ENCODE results near the gene DNAJC16. TPM values are rescaled to one million over a fixed set of nuclear protein-coding genes. Genes with fewer than 3 reads are reported as not detected.

Gene DNAJC16
- total RNA-seq, 1 donor from 2014 or later: 16.3 TPM

DNA sequence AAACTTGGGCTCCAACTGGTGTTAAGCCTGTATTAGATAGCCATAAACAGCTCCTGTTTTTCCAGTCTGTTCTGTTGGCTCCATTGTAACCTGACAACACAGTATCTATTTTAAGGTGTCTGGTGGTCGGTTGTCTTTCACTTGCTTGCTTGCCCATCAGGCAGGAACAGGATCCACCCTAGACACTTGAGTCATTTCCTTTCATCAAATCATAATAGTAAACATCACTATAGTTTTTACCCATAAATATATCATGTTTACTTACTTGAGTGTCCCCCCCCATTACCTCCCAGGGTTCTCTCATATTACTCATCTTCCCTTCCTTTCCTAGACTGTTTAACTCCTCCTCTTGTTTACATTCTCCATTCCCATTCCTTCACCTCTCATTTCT, 93.5 kb downstream of the DNAJC16 start:
- no peaks in the 10 kb centered on the region for H3K27me3 Mint-ChIP-seq
- peaks cover 21% of the 10 kb centered on the region for H3K36me3 Mint-ChIP-seq (ENCODE audit: low read depth)
- peaks cover 45% of the 10 kb centered on the region for H3K4me1 Mint-ChIP-seq
- no peak overlapping the region for H3K27ac Mint-ChIP-seq
- no peaks in the 10 kb centered on the region for H3K9me3 Mint-ChIP-seq
- no peak for DNase-seq
- intact Hi-C loops (cut with micrococcal nuclease): no loop called here
- peak overlapping the region; percentile 27 for H3K4me3 Mint-ChIP-seq

DNA sequence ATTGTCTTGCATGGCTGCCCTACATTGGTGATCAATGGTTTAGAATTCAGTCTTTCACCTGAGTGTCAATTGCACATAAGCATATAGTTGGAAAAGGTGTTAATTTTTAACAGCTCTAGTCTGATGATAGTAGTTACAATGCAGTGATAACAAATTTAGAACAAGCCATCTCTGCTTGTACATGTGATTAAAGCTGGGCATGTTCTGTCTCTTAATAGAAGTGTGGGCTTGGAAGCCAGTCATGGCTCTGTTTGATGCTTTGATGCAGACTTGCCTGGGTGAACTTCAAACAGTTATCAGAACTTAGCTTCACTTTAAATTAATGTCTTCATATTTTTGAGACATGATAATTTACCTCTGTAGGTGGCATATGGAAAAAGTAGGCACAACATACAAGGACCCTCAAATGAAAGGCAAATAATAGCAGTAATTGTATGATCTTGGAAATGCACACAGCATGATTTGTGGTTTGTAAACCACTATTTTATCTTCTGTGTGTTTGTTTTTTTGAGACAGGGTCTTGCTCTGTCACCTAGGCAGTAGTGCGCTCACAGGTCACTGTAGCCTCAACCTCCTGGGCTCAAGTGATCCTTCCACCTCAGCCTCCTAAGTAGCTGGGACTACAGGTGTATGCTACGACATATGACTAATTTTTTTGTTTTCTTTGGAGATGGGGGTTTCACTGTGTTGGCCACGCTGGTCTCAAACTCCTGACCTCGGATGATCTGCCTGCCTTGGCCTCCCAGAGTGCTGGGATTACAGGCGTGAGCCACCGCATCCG, 94.4 kb downstream of the DNAJC16 start:
- Mint-ChIP-seq H3K27ac (no peak overlapping the region), H3K4me1 (peaks cover 44% of the 10 kb centered on the region), H3K4me3 (peak overlapping the region; percentile 7), H3K27me3 (no peaks in the 10 kb centered on the region), H3K36me3 (ENCODE audit: low read depth) (peaks cover 21% of the 10 kb centered on the region), H3K9me3 (no peaks in the 10 kb centered on the region)
- intact Hi-C loops (cut with micrococcal nuclease): no loop called here
- DNase-seq: no peak

GRCh38 chr1:15621975-15622374, 95.3 kb downstream of the DNAJC16 start:
- H3K4me3 Mint-ChIP-seq: no peak overlapping the region
- H3K27ac Mint-ChIP-seq: no peak overlapping the region
- no peak for DNase-seq
- peaks cover 39% of the 10 kb centered on the region for H3K4me1 Mint-ChIP-seq
- H3K36me3 Mint-ChIP-seq (ENCODE audit: low read depth): peaks cover 30% of the 10 kb centered on the region
- H3K9me3 Mint-ChIP-seq: no peaks in the 10 kb centered on the region
- intact Hi-C loops (cut with micrococcal nuclease): no loop called here
- H3K27me3 Mint-ChIP-seq: no peaks in the 10 kb centered on the region

DNA sequence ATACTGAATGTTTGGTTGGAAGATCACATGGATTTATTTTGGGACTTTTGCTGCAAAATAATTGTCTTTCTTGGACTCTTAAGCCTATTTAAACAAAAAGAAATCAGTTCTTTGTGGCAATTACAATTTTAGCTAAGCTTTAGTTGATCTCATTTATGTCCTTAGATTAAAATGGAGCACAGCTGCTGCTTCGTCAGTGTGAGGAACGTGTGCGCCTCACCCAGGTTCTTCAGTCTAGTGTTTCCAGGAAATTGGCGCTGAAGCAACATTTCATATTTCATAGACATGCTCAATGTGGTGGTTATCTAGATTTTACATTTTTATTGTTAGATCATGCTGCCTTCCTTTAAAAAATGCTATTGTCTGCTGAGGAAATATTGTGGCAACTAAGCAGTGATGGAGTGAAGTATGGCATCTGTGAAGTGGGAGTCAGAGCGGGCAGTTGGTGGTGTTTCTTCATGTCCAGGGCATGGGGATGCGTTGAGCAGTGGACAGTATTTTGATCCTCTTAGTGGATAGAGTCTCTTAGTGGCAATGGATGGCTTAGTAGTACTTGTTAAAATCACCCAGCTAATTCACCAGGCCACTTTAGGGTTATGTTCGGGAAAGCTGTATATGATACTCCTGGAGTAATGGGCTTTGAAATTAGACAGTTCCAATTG, 96.2 kb downstream of the DNAJC16 start:
- Mint-ChIP-seq H3K9me3 (no peaks in the 10 kb centered on the region), H3K27ac (no peak overlapping the region), H3K27me3 (no peaks in the 10 kb centered on the region), H3K4me1 (peaks cover 44% of the 10 kb centered on the region), H3K36me3 (ENCODE audit: low read depth) (peaks cover 35% of the 10 kb centered on the region), H3K4me3 (no peak overlapping the region)
- intact Hi-C loops (cut with micrococcal nuclease): no loop called here
- DNase-seq: no peak

- no peaks in the 10 kb centered on the region for H3K9me3 Mint-ChIP-seq
- no peak overlapping the region for H3K27ac Mint-ChIP-seq
- intact Hi-C loops (cut with micrococcal nuclease): no loop called here
- no peak for DNase-seq
- H3K4me3 Mint-ChIP-seq: no peak overlapping the region
- H3K27me3 Mint-ChIP-seq: no peaks in the 10 kb centered on the region
- H3K36me3 Mint-ChIP-seq (ENCODE audit: low read depth): peaks cover 36% of the 10 kb centered on the region
- H3K4me1 Mint-ChIP-seq: peaks cover 45% of the 10 kb centered on the region
Observed at GRCh38 chr1:15623435-15623834, 96.8 kb downstream of the DNAJC16 start.

- H3K27me3 Mint-ChIP-seq: no peaks in the 10 kb centered on the region
- DNase-seq: no peak
- peaks cover 37% of the 10 kb centered on the region for H3K36me3 Mint-ChIP-seq (ENCODE audit: low read depth)
- peak overlapping the region; percentile 13 for H3K27ac Mint-ChIP-seq
- H3K4me1 Mint-ChIP-seq: peaks cover 40% of the 10 kb centered on the region
- no peaks in the 10 kb centered on the region for H3K9me3 Mint-ChIP-seq
- intact Hi-C loops (cut with micrococcal nuclease): no loop called here
- H3K4me3 Mint-ChIP-seq: no peak overlapping the region
Observed at GRCh38 chr1:15624133-15624714, 97.6 kb downstream of the DNAJC16 start.

GRCh38 chr1:15625056-15625917, 98.6 kb downstream of the DNAJC16 start:
- no peaks in the 10 kb centered on the region for H3K27me3 Mint-ChIP-seq
- peaks cover 41% of the 10 kb centered on the region for H3K36me3 Mint-ChIP-seq (ENCODE audit: low read depth)
- H3K4me1 Mint-ChIP-seq: peaks cover 36% of the 10 kb centered on the region
- no peak for DNase-seq
- H3K27ac Mint-ChIP-seq: peak overlapping the region; percentile 4
- no peaks in the 10 kb centered on the region for H3K9me3 Mint-ChIP-seq
- H3K4me3 Mint-ChIP-seq: no peak overlapping the region
- intact Hi-C loops (cut with micrococcal nuclease): no loop called here

Other genes starting within 250 kb of the DNAJC16 start
- gene EFHD2, start 117.0 kb upstream of the DNAJC16 start, total RNA-seq: 90.5 and 92.3 TPM in 2 replicates
- gene CTRC, start 88.4 kb upstream of the DNAJC16 start, total RNA-seq: 0.45 TPM in 1 of 2 replicates, not detected in the other
- not detected in 2 replicates for gene CELA2A, start 70.1 kb upstream of the DNAJC16 start, total RNA-seq
- not detected in 2 replicates for gene CELA2B, start 50.7 kb upstream of the DNAJC16 start, total RNA-seq
- 15.7 and 17.3 TPM in 2 replicates for gene CASP9, start 2.6 kb upstream of the DNAJC16 start, total RNA-seq
- 31.0 and 31.5 TPM in 2 replicates for gene AGMAT, start 58.2 kb downstream of the DNAJC16 start, total RNA-seq
- 50.5 and 53.0 TPM in 2 replicates for gene DDI2, start 90.6 kb downstream of the DNAJC16 start, total RNA-seq
- gene PLEKHM2, start 157.5 kb downstream of the DNAJC16 start, total RNA-seq: 59.9 and 60.3 TPM in 2 replicates
- gene SLC25A34, start 209.4 kb downstream of the DNAJC16 start, total RNA-seq: 1.4 and 1.5 TPM in 2 replicates
- not detected in 2 replicates for gene TMEM82, start 215.7 kb downstream of the DNAJC16 start, total RNA-seq
- not detected in 2 replicates for gene FBLIM1, start 231.9 kb downstream of the DNAJC16 start, total RNA-seq